HEK293 (cell line): ENCODE results near the gene TMA16.

ENCODE experiments used
- CTCF ChIA-PET: fragments of 350-600 bp; formaldehyde crosslinking; extraction: SDS; loops from one replicate; lab custom pipeline; 2021; ENCODE audit warnings: antibody characterized with exemption; lab: Yijun Ruan, JAX
- POLR2A ChIA-PET: fragments of 300-600 bp; formaldehyde crosslinking; extraction: SDS; loops from one replicate; lab custom pipeline; 2020; ENCODE audit warnings: antibody characterized with exemption, inconsistent platforms; lab: Yijun Ruan, JAX
- H3K27ac ChIP-seq: fragments of 200-500 bp; sonication (Bioruptor generic); 2 replicates; pipeline ENCODE4 v1.5.1; 2014; ENCODE audit warnings: low read depth, low read length, control low read depth, inconsistent platforms; ENCODE audit errors: extremely low read depth
- H3K36me3 ChIP-seq, 2 experiments: fragments of 200-500 bp in 1 of 2; sonication (Bioruptor generic) in 1 of 2; 1 replicate in 1 of 2; 2 replicates in 1 of 2; pipeline ENCODE4 v1.5.1; 2014 to 2017; ENCODE audit warnings: inconsistent platforms in 2 of 2, low read length in 2 of 2; ENCODE audit not compliant: control insufficient read depth in 2 of 2, insufficient read depth in 1 of 2
- H3K4me1 ChIP-seq: fragments of 200-500 bp; sonication (Bioruptor generic); 2 replicates; pipeline ENCODE4 v1.5.1; 2014; ENCODE audit warnings: mild to moderate bottlenecking, low read length, inconsistent platforms; ENCODE audit not compliant: control insufficient read depth, insufficient read depth
- H3K4me3 ChIP-seq: 2 replicates; pipeline ENCODE4 v1.5.1; 2011; ENCODE audit warnings: low read depth, mild to moderate bottlenecking, control low read depth, low read length, moderate library complexity
- H3K9me3 ChIP-seq: fragments of 200-500 bp; sonication (Bioruptor generic); 2 replicates; pipeline ENCODE4 v1.5.1; 2014; ENCODE audit warnings: low read depth, low read length, inconsistent platforms; ENCODE audit not compliant: control insufficient read depth, insufficient read depth
- ATF2 ChIP-seq: fragments of 450-650 bp; formaldehyde crosslinking; IDR thresholded peaks from 2 replicates; pipeline ENCODE4 v1.5.1; 2016; ENCODE audit warnings: missing biosample characterization, missing genetic modification characterization, low read depth
- BCL11A ChIP-seq: fragments of 450-650 bp; formaldehyde crosslinking; IDR thresholded peaks from 2 replicates; pipeline ENCODE4 v1.5.1; 2016; ENCODE audit warnings: low read depth, missing biosample characterization, missing genetic modification characterization
- CTCF ChIP-seq: fragments of 450-650 bp; formaldehyde crosslinking; IDR thresholded peaks from 2 replicates; pipeline ENCODE4 v1.5.1; 2016; ENCODE audit warnings: missing biosample characterization, missing genetic modification characterization
- MYNN ChIP-seq: fragments of 450-650 bp; formaldehyde crosslinking; IDR thresholded peaks from 2 replicates; pipeline ENCODE4 v1.5.1; 2016; ENCODE audit warnings: missing biosample characterization, missing genetic modification characterization, borderline replicate concordance
- PRDM10 ChIP-seq: fragments of 450-650 bp; formaldehyde crosslinking; IDR thresholded peaks from 2 replicates; pipeline ENCODE4 v1.5.1; 2016; ENCODE audit warnings: missing biosample characterization, missing genetic modification characterization
- ZBTB1 ChIP-seq: fragments of 450-650 bp; formaldehyde crosslinking; IDR thresholded peaks from 2 replicates; pipeline ENCODE4 v1.5.1; 2016; ENCODE audit warnings: missing biosample characterization, missing genetic modification characterization
- ZBTB17 ChIP-seq: fragments of 450-650 bp; formaldehyde crosslinking; IDR thresholded peaks from 2 replicates; pipeline ENCODE4 v1.5.1; 2016; ENCODE audit warnings: missing biosample characterization, missing genetic modification characterization
- ZNF121 ChIP-seq: fragments of 450-650 bp; formaldehyde crosslinking; IDR thresholded peaks from 2 replicates; pipeline ENCODE4 v1.5.1; 2016; ENCODE audit warnings: missing biosample characterization, missing genetic modification characterization
- ZNF133 ChIP-seq: fragments of 450-650 bp; formaldehyde crosslinking; IDR thresholded peaks from 2 replicates; pipeline ENCODE4 v1.5.1; 2016; ENCODE audit warnings: missing biosample characterization, missing genetic modification characterization
- ZNF146 ChIP-seq: fragments of 450-650 bp; formaldehyde crosslinking; IDR thresholded peaks from 2 replicates; pipeline ENCODE4 v1.5.1; 2016; ENCODE audit warnings: missing biosample characterization, missing genetic modification characterization
- ZNF2 ChIP-seq: fragments of 450-650 bp; formaldehyde crosslinking; IDR thresholded peaks from 2 replicates; pipeline ENCODE4 v1.5.1; 2016; ENCODE audit warnings: missing biosample characterization, missing genetic modification characterization
- ZNF24 ChIP-seq: fragments of 450-650 bp; formaldehyde crosslinking; IDR thresholded peaks from 2 replicates; pipeline ENCODE4 v1.5.1; 2016; ENCODE audit warnings: missing biosample characterization, missing genetic modification characterization
- ZNF473 ChIP-seq: fragments of 450-650 bp; formaldehyde crosslinking; IDR thresholded peaks from 2 replicates; pipeline ENCODE4 v1.5.1; 2017; ENCODE audit warnings: missing biosample characterization, missing genetic modification characterization
- ZNF514 ChIP-seq: fragments of 450-650 bp; formaldehyde crosslinking; IDR thresholded peaks from 2 replicates; pipeline ENCODE4 v1.5.1; 2016; ENCODE audit warnings: missing biosample characterization, missing genetic modification characterization
- ZNF561 ChIP-seq: fragments of 450-650 bp; IDR thresholded peaks from 2 replicates; pipeline ENCODE4 v1.5.1; 2018; ENCODE audit warnings: missing biosample characterization, missing genetic modification characterization, borderline replicate concordance
- ZNF571 ChIP-seq: fragments of 450-650 bp; formaldehyde crosslinking; IDR thresholded peaks from 2 replicates; pipeline ENCODE4 v1.5.0; 2017; ENCODE audit warnings: missing biosample characterization, missing genetic modification characterization
- ZNF629 ChIP-seq: fragments of 450-650 bp; formaldehyde crosslinking; IDR thresholded peaks from 2 replicates; pipeline ENCODE4 v1.5.1; 2017; ENCODE audit warnings: missing biosample characterization, missing genetic modification characterization
- ZNF677 ChIP-seq: fragments of 450-650 bp; IDR thresholded peaks from 2 replicates; pipeline ENCODE4 v1.5.0; 2018; ENCODE audit warnings: missing biosample characterization, mild to moderate bottlenecking, missing genetic modification characterization, moderate library complexity
- ZSCAN23 ChIP-seq: fragments of 450-650 bp; formaldehyde crosslinking; IDR thresholded peaks from 2 replicates; pipeline ENCODE4 v1.5.1; 2016; ENCODE audit warnings: missing biosample characterization, missing genetic modification characterization
- ZSCAN30 ChIP-seq: fragments of 450-650 bp; IDR thresholded peaks from 2 replicates; pipeline ENCODE4 v1.5.1; 2018; ENCODE audit warnings: missing biosample characterization, mild to moderate bottlenecking, missing genetic modification characterization, moderate library complexity

TMA16 gene

GRCh38 chr4:163563592-163563991 lies 69.1 kb downstream of the TMA16 start (continued):
- no peak for TF ChIP-seq MYNN
- no peak for TF ChIP-seq ZSCAN23 (tag by site-specific recombination)
- no peak for TF ChIP-seq CTCF
- no peak for TF ChIP-seq ZNF146 (tag by site-specific recombination)

- H3K27ac ChIP-seq, result no peak overlapping the region
- TF ChIP-seq ZNF473, result no peak
- H3K4me1 ChIP-seq, result no peaks in the 10 kb centered on the region
- no peaks in the 10 kb centered on the region for H3K9me3 ChIP-seq
- H3K36me3 ChIP-seq, result no peaks in the 10 kb centered on the region
- CTCF ChIA-PET, result interaction anchor here (0.6 to 0.7 kb wide), 2 partner anchors 14 to 1065 kb away, joined by 4 to 5 read pairs; no protein-coding TSS in a partner anchor
- POLR2A ChIA-PET, result no interaction called here
- no peak overlapping the region for H3K4me3 ChIP-seq
These were observed 69.8 kb downstream of the TMA16 start for GRCh38 chr4:163564221-163564720.

- H3K36me3 ChIP-seq, result no peaks in the 10 kb centered on the region
- ChIA-PET POLR2A (no interaction called here), CTCF (no interaction called here)
- no peaks in the 10 kb centered on the region for H3K9me3 ChIP-seq
- TF ChIP-seq ZSCAN30 (tag by site-specific recombination) (no peak), ZNF629 (tag by site-specific recombination) (no peak), ZBTB1 (no peak), ZNF571 (tag by site-specific recombination) (no peak), ZNF121 (no peak), ZNF2 (tag by site-specific recombination) (no peak), ATF2 (tag by site-specific recombination) (no peak), ZNF677 (tag by site-specific recombination) (no peak), ZNF24 (no peak), ZNF514 (tag by site-specific recombination) (no peak), PRDM10 (no peak), ZNF561 (tag by site-specific recombination) (no peak), BCL11A (tag by site-specific recombination) (no peak), ZBTB17 (tag by site-specific recombination) (no peak), ZNF133 (tag by site-specific recombination) (no peak), MYNN (no peak)
- no peak overlapping the region for H3K4me3 ChIP-seq
- H3K27ac ChIP-seq, result no peak overlapping the region
- no peaks in the 10 kb centered on the region for H3K4me1 ChIP-seq
These were observed 71.0 kb downstream of the TMA16 start for GRCh38 chr4:163565226-163566135.
